ENCODE data around the gene TEX36. TPM values are rescaled to one million over a fixed set of nuclear protein-coding genes. Genes with fewer than 3 reads are reported as not detected.

The TEX36 gene
- total RNA-seq, 1 experiment from 2014 or later, result not detected

DNA sequence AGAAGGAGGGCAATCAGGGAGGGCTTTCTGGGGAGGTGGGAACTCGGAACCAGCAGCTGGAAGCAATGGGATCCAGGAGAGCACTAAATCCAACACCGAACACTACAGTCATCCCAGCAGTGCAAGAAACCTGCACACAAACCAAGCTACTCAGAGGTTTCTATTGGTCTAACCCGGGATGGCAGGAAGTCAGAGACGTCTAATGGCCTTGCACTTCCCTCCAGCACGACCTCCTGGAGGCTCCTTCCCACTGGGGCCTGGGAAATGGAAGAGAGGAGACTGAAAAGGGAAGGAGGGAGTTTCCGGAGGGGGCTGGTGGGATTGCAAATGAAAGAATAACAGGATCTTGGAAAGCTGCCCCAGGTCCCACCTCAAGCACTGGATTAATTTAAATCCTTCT, 56.3 kb downstream of the TEX36 start:
- no peak for ATAC-seq
- no peaks in the 10 kb centered on the region for H3K9me3 ChIP-seq (ENCODE audit: control insufficient read depth, insufficient read depth, low read depth, low read length)
- CTCF ChIA-PET, result no interaction called here
- H3K27me3 ChIP-seq (ENCODE audit: control insufficient read depth, insufficient read depth, low read length), result peaks cover 18% of the 10 kb centered on the region
- no peaks in the 10 kb centered on the region for H3K4me1 ChIP-seq (ENCODE audit: control insufficient read depth, insufficient read depth, low read length)
- no TSS peak for BruUV-seq (replicated peaks)
- in situ Hi-C loops (cut with HindIII; ENCODE audit: low pct_unique_long_range_greater_than_20kb, low sequenced_read_pairs) (no loop called here), intact Hi-C loops (cut with micrococcal nuclease; ENCODE audit: unreplicated experiment) (no loop called here)
- TF ChIP-seq POLR2AphosphoS5 (IDR thresholded peaks at IDR 0.05; ENCODE audit: low read depth, low read length) (no peak), SIN3A (IDR thresholded peaks at IDR 0.05; ENCODE audit: borderline replicate concordance, insufficient read depth, low read depth, low read length) (no peak), REST (IDR thresholded peaks at IDR 0.05; ENCODE audit: insufficient read depth in 1 of 2, low read depth in 2 of 2, low read length in 1 of 2) (no peak), TCF7L2 (IDR thresholded peaks at IDR 0.05; ENCODE audit: low read depth, low read length) (no peak)
- TF ChIP-seq, protein P1, sequence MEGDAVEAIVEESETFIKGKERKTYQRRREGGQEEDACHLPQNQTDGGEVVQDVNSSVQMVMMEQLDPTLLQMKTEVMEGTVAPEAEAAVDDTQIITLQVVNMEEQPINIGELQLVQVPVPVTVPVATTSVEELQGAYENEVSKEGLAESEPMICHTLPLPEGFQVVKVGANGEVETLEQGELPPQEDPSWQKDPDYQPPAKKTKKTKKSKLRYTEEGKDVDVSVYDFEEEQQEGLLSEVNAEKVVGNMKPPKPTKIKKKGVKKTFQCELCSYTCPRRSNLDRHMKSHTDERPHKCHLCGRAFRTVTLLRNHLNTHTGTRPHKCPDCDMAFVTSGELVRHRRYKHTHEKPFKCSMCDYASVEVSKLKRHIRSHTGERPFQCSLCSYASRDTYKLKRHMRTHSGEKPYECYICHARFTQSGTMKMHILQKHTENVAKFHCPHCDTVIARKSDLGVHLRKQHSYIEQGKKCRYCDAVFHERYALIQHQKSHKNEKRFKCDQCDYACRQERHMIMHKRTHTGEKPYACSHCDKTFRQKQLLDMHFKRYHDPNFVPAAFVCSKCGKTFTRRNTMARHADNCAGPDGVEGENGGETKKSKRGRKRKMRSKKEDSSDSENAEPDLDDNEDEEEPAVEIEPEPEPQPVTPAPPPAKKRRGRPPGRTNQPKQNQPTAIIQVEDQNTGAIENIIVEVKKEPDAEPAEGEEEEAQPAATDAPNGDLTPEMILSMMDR (IDR thresholded peaks at IDR 0.05), result no peak
- DNase-seq (ENCODE audit: low read depth, low spot score), result no peak
- no peak overlapping the region for H3K4me3 ChIP-seq (ENCODE audit: low read depth in 2 of 2, low read length in 2 of 2)
- POLR2A ChIA-PET, result no interaction called here
- H3K36me3 ChIP-seq (ENCODE audit: control insufficient read depth, insufficient read depth, low read length), result no peaks in the 10 kb centered on the region
- H3K27ac ChIP-seq (ENCODE audit: low read length), result no peak overlapping the region

GRCh38 chr10:125625586-125625985, 57.4 kb downstream of the TEX36 start:
- no peak for TF ChIP-seq POLR2AphosphoS5 (IDR thresholded peaks at IDR 0.05; ENCODE audit: low read depth, low read length)
- TF ChIP-seq, protein P1 (IDR thresholded peaks at IDR 0.05), result no peak
- Histone ChIP-seq H3K9me3 (ENCODE audit: control insufficient read depth, insufficient read depth, low read depth, low read length) (no peaks in the 10 kb centered on the region), H3K4me3 (ENCODE audit: low read depth in 2 of 2, low read length in 2 of 2) (no peak overlapping the region), H3K4me1 (ENCODE audit: control insufficient read depth, insufficient read depth, low read length) (no peaks in the 10 kb centered on the region), H3K36me3 (ENCODE audit: control insufficient read depth, insufficient read depth, low read length) (no peaks in the 10 kb centered on the region), H3K27me3 (ENCODE audit: control insufficient read depth, insufficient read depth, low read length) (peaks cover 18% of the 10 kb centered on the region), H3K27ac (ENCODE audit: low read length) (no peak overlapping the region)
- ChIA-PET CTCF (no interaction called here), POLR2A (no interaction called here)
- intact Hi-C loops (cut with micrococcal nuclease; ENCODE audit: unreplicated experiment) (no loop called here), in situ Hi-C loops (cut with HindIII; ENCODE audit: low pct_unique_long_range_greater_than_20kb, low sequenced_read_pairs) (no loop called here)
- BruUV-seq (replicated peaks), result no TSS peak
- DNase-seq (ENCODE audit: low read depth, low spot score) (no peak), ATAC-seq (no peak)

DNA sequence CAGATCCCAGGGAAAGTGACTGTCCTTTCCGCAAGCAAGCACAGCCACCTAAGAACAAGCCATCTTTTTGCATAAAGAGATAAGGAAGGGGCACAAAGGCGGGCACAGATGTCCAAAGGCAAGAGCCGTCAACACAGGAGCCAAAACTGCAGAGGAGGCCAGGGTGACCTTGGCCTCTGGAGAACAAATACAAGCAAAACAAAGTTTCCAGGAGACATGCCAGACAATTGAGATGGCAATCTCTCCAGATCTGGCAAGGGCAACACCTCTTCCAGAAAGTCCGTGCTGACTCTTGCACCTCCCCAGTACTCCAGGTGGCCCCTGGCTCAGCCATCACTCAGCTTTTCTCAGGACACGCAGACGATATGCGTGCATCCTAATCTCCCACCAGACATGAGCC, 58.2 kb downstream of the TEX36 start:
- no peak overlapping the region for H3K27ac ChIP-seq (ENCODE audit: low read length)
- in situ Hi-C loops (cut with HindIII; ENCODE audit: low pct_unique_long_range_greater_than_20kb, low sequenced_read_pairs), result no loop called here
- TF ChIP-seq REST (IDR thresholded peaks at IDR 0.05; ENCODE audit: insufficient read depth in 1 of 2, low read depth in 2 of 2, low read length in 1 of 2), result no peak
- ChIA-PET POLR2A (no interaction called here), CTCF (no interaction called here)
- H3K9me3 ChIP-seq (ENCODE audit: control insufficient read depth, insufficient read depth, low read depth, low read length), result no peaks in the 10 kb centered on the region
- BruUV-seq (replicated peaks), result no TSS peak
- H3K36me3 ChIP-seq (ENCODE audit: control insufficient read depth, insufficient read depth, low read length), result no peaks in the 10 kb centered on the region
- DNase-seq (ENCODE audit: low read depth, low spot score) (no peak), ATAC-seq (no peak)
- peaks cover 18% of the 10 kb centered on the region for H3K27me3 ChIP-seq (ENCODE audit: control insufficient read depth, insufficient read depth, low read length)
- H3K4me3 ChIP-seq (ENCODE audit: low read depth in 2 of 2, low read length in 2 of 2), result no peak overlapping the region
- no peaks in the 10 kb centered on the region for H3K4me1 ChIP-seq (ENCODE audit: control insufficient read depth, insufficient read depth, low read length)
- intact Hi-C loops (cut with micrococcal nuclease; ENCODE audit: unreplicated experiment), result no loop called here
